Occipital lobe (tissue), 3 donors: Measurements from ENCODE around the gene CASD1. TPM values are rescaled to one million over a fixed set of nuclear protein-coding genes. Genes with fewer than 3 reads are reported as not detected.

Experiments used
- DNase-seq: peaks from one replicate; lab custom pipeline; 2025; lab: John Stamatoyannopoulos, UW
- small RNA-seq: library from RNA; depleted of rRNA; stranded (forward); fragments of <200 nt; gene quantifications from one replicate; pipeline ENCODE3, GENCODE V24; 2014
- total RNA-seq: library from RNA; depleted of rRNA; stranded (reverse); fragments of >200 nt; gene quantifications from one replicate; pipeline ENCODE4 v1.2.3, GENCODE V29; 2014

CASD1 gene
- total RNA-seq, 1 donor from 2014 or later = 93.4 TPM

GRCh38 chr7:94579470-94579869 lies 69.9 kb downstream of the CASD1 start:
- no peak for DNase-seq

DNA sequence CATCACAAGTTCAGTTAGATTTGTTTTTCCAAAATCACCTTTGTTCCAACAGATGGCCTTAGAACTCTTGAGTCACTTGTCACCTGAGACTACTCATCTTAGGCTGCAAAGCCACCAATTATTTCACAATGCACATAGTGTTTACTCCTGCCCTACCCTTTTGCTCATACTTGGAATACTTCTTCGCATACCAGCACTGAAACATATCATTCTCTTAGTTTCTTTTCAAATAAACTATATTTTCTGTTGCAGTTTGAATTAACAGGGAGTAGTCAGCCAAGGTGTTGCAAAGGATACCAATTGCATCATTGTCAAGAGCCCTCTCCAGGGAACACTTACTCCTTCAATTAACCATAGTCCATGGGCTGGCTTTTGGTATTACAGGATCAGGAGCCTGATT lies 71.0 kb downstream of the CASD1 start:
- no peak for DNase-seq

GRCh38 chr7:94584113-94584512 lies 74.5 kb downstream of the CASD1 start:
- no peak for DNase-seq

GRCh38 chr7:94588075-94588474 lies 78.5 kb downstream of the CASD1 start:
- no peak for DNase-seq

GRCh38 chr7:94590526-94591162 lies 81.0 kb downstream of the CASD1 start:
- no peak for DNase-seq

DNA sequence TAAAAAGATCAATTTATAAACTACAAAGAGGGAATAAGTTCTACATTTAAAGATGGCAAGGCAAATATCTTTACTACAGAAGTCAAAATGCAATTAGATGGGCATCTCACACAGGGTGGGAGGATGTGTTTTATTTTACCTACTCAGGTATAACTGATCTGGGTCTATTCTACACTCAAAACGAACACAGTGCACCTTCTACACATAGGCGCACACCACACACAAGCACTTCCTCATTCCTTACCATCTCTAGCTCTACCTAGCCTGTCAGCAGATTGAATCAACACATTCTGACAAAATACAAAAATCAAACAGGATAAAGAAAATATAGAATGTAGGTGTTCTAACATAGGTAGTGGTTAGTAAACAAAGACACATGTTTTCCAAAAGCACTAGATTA lies 81.6 kb downstream of the CASD1 start:
- DNase-seq = no peak

DNA sequence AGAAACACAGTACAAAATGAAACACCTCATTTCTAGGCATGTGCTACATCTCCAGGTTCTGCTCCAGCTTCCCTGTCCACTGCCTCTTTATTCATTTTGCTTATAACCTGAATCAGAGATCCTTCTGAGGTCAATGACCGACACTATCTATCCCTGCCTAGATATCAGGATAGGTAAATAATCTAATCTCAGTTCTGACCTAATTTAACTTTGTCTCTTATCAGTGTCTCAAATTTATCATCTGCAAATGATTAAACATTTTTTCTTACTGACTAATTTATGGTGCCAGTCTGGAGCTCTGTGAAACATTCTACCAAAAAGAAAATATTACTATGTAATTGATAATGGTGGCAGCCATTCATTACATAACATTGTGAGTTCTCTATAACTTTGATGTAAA lies 85.3 kb downstream of the CASD1 start:
- no peak for DNase-seq

GRCh38 chr7:94595717-94596116 lies 86.1 kb downstream of the CASD1 start:
- no peak for DNase-seq

DNA sequence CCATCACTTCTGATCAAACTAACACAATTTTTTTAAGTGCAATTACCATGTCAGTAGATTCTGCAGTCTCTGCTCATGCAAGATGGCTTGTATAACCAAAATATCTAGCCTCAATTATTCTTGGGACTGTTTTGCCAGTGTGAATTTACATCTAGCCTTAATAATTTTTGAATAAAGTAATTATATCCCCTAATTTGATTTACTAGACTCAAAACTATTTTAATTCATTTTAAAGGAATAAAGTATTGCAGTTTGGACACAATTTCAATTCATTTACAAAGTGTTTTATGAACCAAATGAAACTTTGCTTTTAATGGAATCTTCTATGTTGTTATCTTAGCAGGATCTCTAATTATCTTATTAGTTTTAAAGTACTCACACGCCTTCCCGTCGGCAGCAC lies 90.7 kb downstream of the CASD1 start:
- no peak for DNase-seq

DNA sequence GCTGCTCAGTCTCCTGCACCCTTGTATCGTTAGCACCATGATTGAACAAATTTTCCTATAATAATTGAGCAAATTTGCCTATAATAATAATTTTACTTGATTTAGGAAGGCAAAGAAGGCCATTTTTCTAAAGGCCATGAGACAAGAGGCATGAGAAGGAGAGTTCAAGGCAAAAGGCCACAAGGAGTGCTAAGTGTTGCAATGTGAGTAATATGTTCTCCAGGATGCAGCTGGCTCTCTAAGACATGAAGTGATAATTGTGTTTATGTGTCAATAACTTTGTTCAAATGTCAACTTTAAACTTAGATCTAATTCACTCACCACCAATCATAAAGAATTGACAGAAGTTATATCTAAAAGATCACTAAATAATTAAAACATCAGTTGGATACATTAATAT lies 92.6 kb downstream of the CASD1 start:
- DNase-seq = no peak

DNA sequence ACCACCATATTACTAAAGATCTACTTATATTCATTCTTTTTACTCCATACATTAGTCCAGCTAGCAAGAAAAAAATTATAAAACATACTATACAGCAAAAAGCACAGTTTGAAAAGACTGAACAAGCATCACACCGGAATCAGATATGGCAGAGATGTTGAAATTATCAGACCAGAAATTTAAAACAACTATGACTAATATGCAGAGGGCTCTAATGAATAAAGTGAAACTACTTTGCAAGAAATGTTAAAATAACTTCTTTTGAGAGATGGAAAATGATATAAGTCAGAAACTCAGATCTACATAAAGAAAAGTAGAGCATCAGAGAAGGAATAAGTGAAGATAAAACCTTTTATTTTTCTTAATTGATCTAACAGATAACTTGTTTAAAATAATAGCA lies 95.4 kb downstream of the CASD1 start:
- DNase-seq = no peak

Small RNAs within 50 kb of the gene (small RNA-seq; reads per million reads assigned to genes)
- gene RNU6-1328P = not detected

Other genes starting within 250 kb of the CASD1 start
- 124 TPM for gene COL1A2, start 114.9 kb upstream of the CASD1 start, total RNA-seq
- 92.8 TPM for gene SGCE, start 146.3 kb downstream of the CASD1 start, total RNA-seq